GM18907 (cell line): Measurements from ENCODE around the gene ADGRE2.

Experiments
- ATAC-seq: cut with Tn5 transposase; IDR thresholded peaks from one replicate; pipeline ENCODE4 v1.9.1; 2021; ENCODE audit warnings: mild to moderate bottlenecking, moderate library complexity; ENCODE audit not compliant: unreplicated experiment

Gene ADGRE2

GRCh38 chr19:14748601-14749000, 29.8 kb downstream of the ADGRE2 start:
- no peak for ATAC-seq

GRCh38 chr19:14746886-14747285, 31.5 kb downstream of the ADGRE2 start:
- no peak for ATAC-seq

- ATAC-seq: no peak
Observed at GRCh38 chr19:14735915-14736314, 42.4 kb downstream of the ADGRE2 start.

- ATAC-seq: no peak
Observed at GRCh38 chr19:14733574-14733973, 44.8 kb downstream of the ADGRE2 start.

- ATAC-seq: no peak
Observed at GRCh38 chr19:14732510-14732909, 45.9 kb downstream of the ADGRE2 start.

- no peak for ATAC-seq
Observed at GRCh38 chr19:14731200-14731599, 47.2 kb downstream of the ADGRE2 start.

- ATAC-seq: no peak
Observed at GRCh38 chr19:14728595-14728994, 49.8 kb downstream of the ADGRE2 start.

GRCh38 chr19:14722127-14722526, 56.2 kb downstream of the ADGRE2 start:
- ATAC-seq: no peak

- no peak for ATAC-seq
Observed at GRCh38 chr19:14719162-14719561, 59.2 kb downstream of the ADGRE2 start.

- no peak for ATAC-seq
Observed at GRCh38 chr19:14718522-14719116, 59.7 kb downstream of the ADGRE2 start.

- ATAC-seq: no peak
Observed at GRCh38 chr19:14715841-14716240, 62.5 kb downstream of the ADGRE2 start.

GRCh38 chr19:14704450-14704849, 73.9 kb downstream of the ADGRE2 start:
- no peak for ATAC-seq

- no peak for ATAC-seq
Observed at GRCh38 chr19:14703833-14704232, 74.5 kb downstream of the ADGRE2 start.

GRCh38 chr19:14700711-14701375, 77.5 kb downstream of the ADGRE2 start:
- ATAC-seq: no peak

- no peak for ATAC-seq
Observed at GRCh38 chr19:14699641-14700040, 78.7 kb downstream of the ADGRE2 start.

- no peak for ATAC-seq
Observed at GRCh38 chr19:14695471-14695870, 82.9 kb downstream of the ADGRE2 start.

GRCh38 chr19:14694641-14695266, 83.6 kb downstream of the ADGRE2 start:
- no peak for ATAC-seq

- ATAC-seq: peak; percentile 85
Observed at GRCh38 chr19:14689598-14690503, 88.5 kb downstream of the ADGRE2 start, which contains the start of gene ZNF333. Gene ZNF333 (plus strand): TSS chr19:14690048. CDS start chr19:14693492, 3,444 bp downstream.

- no peak for ATAC-seq
Observed at GRCh38 chr19:14686411-14686810, 91.9 kb downstream of the ADGRE2 start.

- no peak for ATAC-seq
Observed at GRCh38 chr19:14683439-14683838, 94.9 kb downstream of the ADGRE2 start.
